GM13977 (cell line): Measurements from ENCODE around the gene SMIM35.

Experiments
- DNase-seq: peaks from one replicate; pipeline ENCODE4 v3.0.0; 2012; ENCODE audit warnings: low spot score
- in situ Hi-C: fragments of 300-500 bp; cut with MboI; formaldehyde crosslinking; loops from one replicate; pipeline ENCODE4 v1.12.0; 2022; ENCODE audit warnings: low sequenced_read_pairs, low pct_unique_long_range_greater_than_20kb, mixed read lengths, inconsistent platforms; ENCODE audit not compliant: unreplicated experiment
- TF ChIP-seq, protein P1 (sequence below): IDR thresholded peaks from 2 replicates; pipeline ENCODE4 v1.5.1; 2012; ENCODE audit warnings: mild to moderate bottlenecking, control low read depth; ENCODE audit not compliant: insufficient read depth; ENCODE audit errors: extremely low read depth, missing control alignments

SMIM35 gene

DNA sequence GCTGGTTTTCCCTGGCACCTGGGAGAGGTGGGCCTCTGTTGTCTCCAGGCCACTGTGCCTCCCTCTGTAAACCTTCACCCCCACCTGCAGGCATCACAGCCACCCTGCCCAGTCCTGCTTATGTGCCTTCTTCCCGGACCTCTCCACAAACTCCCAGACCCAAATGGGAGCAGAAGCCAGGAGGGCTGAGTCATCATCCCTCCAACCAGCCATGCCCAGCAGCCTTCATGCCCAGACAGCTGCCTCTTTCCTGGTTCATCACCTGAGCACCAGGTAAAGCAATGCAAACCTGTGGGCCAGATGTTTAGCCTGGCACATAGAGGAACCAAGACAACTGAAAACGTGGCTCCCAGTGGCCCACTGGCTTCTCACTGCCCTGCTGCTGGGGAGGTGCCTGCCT lies 12.0 kb downstream of the SMIM35 start:
- in situ Hi-C loops, result no loop called here
- TF ChIP-seq, protein P1, sequence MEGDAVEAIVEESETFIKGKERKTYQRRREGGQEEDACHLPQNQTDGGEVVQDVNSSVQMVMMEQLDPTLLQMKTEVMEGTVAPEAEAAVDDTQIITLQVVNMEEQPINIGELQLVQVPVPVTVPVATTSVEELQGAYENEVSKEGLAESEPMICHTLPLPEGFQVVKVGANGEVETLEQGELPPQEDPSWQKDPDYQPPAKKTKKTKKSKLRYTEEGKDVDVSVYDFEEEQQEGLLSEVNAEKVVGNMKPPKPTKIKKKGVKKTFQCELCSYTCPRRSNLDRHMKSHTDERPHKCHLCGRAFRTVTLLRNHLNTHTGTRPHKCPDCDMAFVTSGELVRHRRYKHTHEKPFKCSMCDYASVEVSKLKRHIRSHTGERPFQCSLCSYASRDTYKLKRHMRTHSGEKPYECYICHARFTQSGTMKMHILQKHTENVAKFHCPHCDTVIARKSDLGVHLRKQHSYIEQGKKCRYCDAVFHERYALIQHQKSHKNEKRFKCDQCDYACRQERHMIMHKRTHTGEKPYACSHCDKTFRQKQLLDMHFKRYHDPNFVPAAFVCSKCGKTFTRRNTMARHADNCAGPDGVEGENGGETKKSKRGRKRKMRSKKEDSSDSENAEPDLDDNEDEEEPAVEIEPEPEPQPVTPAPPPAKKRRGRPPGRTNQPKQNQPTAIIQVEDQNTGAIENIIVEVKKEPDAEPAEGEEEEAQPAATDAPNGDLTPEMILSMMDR, result no peak
- no peak for DNase-seq

DNA sequence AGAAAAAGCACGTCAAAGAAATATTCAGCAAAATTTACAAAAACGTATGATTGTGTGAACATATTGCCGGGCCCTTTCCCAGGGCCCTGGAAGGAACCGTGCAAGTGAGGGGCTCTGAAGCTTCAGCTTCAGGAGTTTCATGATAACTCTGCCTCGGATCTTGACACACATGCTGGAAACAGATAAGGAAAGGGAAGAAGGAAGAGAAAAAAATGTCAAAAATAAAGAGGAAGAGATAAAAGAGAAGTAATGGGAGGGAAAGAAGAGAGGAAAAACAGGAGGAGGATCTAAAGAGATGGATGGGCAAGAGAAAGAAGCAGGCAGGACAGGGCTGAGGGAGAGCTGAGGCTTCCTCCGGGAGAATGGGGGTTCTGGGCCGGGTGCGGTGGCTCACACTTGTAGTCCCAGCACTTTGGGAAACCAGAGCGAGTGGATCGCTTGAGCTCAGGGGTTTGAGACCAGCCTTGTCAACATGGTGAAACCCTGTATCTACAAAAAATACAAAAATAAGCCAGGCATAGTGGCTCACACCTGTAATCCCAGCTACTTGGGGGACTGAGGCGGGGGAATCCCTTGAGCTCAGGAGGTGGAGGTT lies 12.6 kb downstream of the SMIM35 start:
- no peak for DNase-seq
- TF ChIP-seq, protein P1, result no peak
- in situ Hi-C loops, result no loop called here

DNA sequence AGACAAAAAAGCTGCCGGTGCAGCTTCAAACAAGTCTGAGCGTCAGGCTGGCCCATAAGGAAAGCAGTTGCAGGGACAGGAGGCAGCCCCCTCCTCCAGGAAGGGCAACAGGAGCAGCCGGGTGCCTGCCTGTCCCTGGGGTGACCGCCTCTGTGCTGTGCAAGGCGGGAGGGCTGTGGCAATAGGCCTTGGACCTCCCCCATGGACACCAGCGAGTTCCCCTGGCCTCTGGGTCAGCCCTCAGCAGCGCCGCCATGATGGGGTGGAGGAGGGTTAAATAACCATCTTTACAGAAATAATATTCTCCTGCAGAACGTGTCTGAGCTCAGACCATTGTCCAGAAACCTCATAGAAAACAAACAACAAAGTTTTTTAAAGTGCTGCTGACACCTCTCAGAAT lies 13.2 kb downstream of the SMIM35 start:
- TF ChIP-seq, protein P1, result no peak
- no peak for DNase-seq
- in situ Hi-C loops, result no loop called here

DNA sequence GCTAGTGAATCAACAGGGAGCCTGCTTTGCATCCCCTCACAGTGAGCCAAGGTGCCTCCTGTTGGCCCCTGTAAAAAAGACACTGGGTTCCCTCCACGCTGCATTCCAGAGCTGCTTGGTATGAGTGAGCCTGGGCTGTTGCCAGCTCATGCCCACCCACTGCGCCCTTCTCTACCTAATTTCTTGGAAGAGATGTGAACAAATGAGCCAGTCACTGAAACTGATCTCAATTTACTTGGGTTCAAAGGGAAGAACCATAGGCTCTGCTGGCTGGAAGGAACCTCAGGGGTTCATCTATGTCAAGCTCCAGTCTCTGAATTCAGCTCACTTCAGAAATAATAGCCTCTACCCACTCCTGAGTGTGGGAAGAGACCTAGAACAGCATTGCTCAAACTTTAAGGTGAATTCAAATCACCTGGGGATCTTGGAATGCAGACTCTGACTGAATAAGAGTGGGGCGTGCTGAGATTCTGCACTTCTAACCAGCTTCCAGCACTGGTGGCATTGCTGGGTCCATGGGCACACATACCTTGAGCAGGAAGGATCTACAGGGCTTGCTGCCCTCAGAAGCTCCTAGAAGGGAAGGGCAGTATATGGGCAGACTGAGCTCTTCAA lies 15.2 kb downstream of the SMIM35 start:
- in situ Hi-C loops, result no loop called here
- DNase-seq, result no peak
- TF ChIP-seq, protein P1, result no peak

DNA sequence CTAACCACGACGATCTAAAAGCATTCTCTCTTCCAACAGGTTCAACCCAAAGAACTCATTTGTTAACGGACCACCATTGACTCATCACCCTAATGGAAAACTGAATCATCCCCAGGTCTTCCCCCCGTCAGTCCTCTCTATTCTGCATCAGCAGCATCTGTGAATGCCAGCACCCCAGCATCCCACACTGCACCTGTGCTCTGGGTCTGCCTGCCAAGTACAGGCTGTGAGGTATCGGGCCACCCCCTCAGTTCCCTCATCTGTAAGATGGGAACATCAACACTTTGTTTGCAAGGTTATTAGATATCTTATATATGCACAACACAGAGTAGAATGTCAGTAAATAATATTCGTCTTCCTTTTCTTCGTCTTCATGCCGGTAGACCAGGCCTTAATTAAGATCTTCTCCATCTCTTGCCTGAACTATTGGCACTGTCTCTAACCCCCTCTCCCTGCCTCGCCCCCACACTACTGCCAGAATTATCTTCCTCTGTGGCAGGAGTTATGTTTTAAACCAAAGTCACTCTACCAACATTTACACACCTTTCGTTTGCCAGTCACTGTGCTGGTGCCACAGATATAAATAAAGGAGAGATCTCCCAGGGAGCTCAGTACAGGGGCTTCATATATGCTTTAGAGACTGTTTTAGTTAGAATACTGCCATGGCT lies 17.7 kb downstream of the SMIM35 start:
- TF ChIP-seq, protein P1, result no peak
- no peak for DNase-seq
- in situ Hi-C loops, result no loop called here

DNA sequence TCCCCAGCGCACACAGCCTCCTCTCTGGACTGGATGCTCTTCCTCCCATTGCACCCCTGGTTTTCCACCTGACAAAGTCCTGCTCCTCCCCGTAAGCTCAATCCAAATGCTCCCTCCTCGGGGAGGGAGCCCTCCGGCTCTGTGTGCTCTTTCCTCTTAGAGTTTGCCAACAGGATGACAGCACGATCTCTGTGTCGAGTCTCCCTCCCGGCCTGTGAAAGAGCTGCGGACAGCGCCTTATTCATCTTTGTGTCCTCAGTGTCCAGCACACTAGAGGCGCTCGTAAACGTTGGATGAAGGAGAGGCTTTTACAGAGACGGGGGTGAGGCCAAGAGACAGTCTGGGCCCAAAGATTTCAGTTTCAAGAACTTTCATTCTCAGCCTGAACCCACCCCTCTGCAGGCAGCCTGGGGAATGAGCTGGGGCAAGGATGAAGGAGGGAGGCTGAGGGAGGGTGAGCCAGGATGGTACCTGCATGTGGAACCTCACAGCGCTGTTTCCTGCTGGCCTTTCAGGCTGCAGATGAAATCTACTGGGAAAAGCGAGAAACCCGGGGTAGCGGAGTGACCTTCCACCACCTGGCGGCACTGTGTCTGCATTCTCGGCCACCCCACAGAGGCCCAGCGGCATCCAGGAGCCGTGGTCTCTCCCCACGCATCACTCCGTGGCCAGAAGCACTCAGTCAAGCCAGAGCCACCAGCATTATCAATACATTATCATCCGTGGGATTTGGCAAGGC lies 18.4 kb downstream of the SMIM35 start:
- no peak for DNase-seq
- TF ChIP-seq, protein P1, result no peak
- in situ Hi-C loops, result no loop called here
